Activated naive CD4-positive, alpha-beta T cell treated with anti-CD3 and anti-CD28 coated beads, Interleukin-2, amount 50 U/mL, for 24 hours (primary cell): ENCODE measurements around the gene HSF4.
"Not testable (repeated sequence)": the region's sequence is repeated elsewhere in the genome, so short reads cannot be mapped to it uniquely, and the experiment has no call there.

ENCODE experiments used
- H3K27ac Mint-ChIP-seq: one replicate; pipeline ENCODE4 v1.8.0; 2021; ENCODE audit warnings: mild to moderate bottlenecking, mixed read lengths
- H3K27me3 Mint-ChIP-seq: one replicate; pipeline ENCODE4 v1.8.0; 2021; ENCODE audit warnings: mixed read lengths
- H3K36me3 Mint-ChIP-seq: one replicate; pipeline ENCODE4 v1.8.0; 2021; ENCODE audit warnings: mixed read lengths
- H3K4me1 Mint-ChIP-seq: one replicate; pipeline ENCODE4 v1.8.0; 2021; ENCODE audit warnings: mixed read lengths
- H3K4me3 Mint-ChIP-seq: one replicate; pipeline ENCODE4 v1.8.0; 2021; ENCODE audit warnings: mild to moderate bottlenecking, mixed read lengths
- H3K9me3 Mint-ChIP-seq: one replicate; pipeline ENCODE4 v1.8.0; 2021; ENCODE audit warnings: mixed read lengths

Gene HSF4

DNA sequence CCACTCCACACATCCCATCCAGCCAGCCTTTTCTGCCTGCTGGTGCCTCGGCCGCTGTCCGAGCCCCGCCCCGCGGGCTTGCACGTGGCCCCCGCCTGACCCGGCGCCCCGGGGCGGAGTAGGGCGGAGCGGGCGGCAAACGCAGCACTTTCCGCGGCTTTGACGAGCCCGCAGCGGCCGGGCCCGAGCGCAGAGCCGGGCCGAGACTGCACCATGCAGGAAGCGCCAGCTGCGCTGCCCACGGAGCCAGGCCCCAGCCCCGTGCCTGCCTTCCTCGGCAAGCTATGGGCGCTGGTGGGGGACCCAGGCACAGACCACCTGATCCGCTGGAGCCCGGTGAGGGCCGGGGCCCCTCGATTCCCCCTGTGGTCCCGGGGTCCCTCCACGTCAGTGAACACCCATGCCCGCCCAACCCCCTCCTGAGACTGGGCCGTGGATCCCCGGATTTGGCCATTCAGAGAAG lies at the start of gene HSF4:
Gene HSF4, plus strand, starts transcription at position 147 of the 463 bp plus-strand sequence. Its CDS starts 67 bp downstream, at position 214.
- H3K27me3 Mint-ChIP-seq = peaks cover 28% of the 10 kb centered on the region
- H3K4me3 Mint-ChIP-seq = peak within 1 kb of the TSS; percentile 52
- peaks cover 25% of the 10 kb centered on the region for H3K4me1 Mint-ChIP-seq
- no peak within 1 kb of the TSS for H3K27ac Mint-ChIP-seq
- H3K36me3 Mint-ChIP-seq = peaks cover 2% of the 10 kb centered on the region
- no peaks in the 10 kb centered on the region for H3K9me3 Mint-ChIP-seq

- peaks cover 49% of the 10 kb centered on the region for H3K4me1 Mint-ChIP-seq
- H3K27ac Mint-ChIP-seq = no peak overlapping the region
- H3K9me3 Mint-ChIP-seq = no peaks in the 10 kb centered on the region
- H3K36me3 Mint-ChIP-seq = no peaks in the 10 kb centered on the region
- H3K4me3 Mint-ChIP-seq = no peak overlapping the region
- H3K27me3 Mint-ChIP-seq = no peaks in the 10 kb centered on the region
Measured at GRCh38 chr16:67114793-67115192, 49.8 kb upstream of the HSF4 start.

- Mint-ChIP-seq H3K9me3 (no peaks in the 10 kb centered on the region), H3K36me3 (peaks cover 3% of the 10 kb centered on the region), H3K27ac (no peak overlapping the region), H3K27me3 (no peaks in the 10 kb centered on the region), H3K4me1 (peaks cover 47% of the 10 kb centered on the region), H3K4me3 (no peak overlapping the region)
Measured at GRCh38 chr16:67115639-67116038, 48.9 kb upstream of the HSF4 start.

DNA sequence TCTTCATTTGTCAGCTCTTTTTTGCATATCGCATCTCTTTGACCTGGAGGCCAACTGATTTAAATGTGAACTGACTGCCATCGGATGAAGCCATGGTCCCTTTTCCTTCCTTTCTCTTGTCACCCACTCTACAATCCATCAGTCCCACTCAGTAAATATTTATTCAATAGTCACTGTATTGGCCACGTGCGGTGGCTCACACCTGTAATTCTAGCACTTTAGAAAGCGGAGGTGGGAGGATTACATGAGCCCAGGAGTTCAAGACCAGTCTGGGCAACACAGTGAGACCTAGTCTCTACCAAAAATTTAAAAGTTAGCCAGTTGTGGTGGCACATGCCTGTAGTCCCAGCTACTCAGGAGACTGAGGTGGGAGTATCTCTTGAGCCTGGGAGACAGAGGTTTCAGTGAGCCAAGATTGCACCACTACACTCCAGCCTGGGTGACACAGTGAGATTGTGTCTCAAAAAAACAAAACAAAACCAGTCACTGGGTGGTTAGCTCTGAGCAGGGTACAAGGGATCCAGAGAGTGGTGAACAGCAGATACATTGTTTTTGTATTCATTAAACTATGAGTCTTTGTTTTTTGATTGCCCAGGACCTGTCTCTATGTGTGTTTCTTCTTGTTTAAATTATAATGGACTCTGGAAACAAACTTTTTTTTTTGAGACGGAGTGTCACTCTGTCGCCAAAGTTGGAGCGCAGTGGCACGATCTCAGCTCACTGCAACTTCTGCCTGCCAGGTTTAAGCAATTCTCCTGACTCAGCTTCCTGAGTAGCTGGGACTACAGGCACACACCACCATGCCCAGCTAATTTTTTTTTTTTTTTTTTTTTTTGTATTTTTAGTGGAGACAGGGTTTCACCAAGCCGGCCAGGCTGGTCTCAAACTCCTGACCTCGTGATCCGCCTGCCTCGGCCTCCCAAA lies 47.9 kb upstream of the HSF4 start:
- Mint-ChIP-seq H3K4me1 (peaks cover 39% of the 10 kb centered on the region), H3K36me3 (peaks cover 6% of the 10 kb centered on the region), H3K27me3 (no peaks in the 10 kb centered on the region), H3K4me3 (no peak overlapping the region), H3K9me3 (no peaks in the 10 kb centered on the region), H3K27ac (no peak overlapping the region)

DNA sequence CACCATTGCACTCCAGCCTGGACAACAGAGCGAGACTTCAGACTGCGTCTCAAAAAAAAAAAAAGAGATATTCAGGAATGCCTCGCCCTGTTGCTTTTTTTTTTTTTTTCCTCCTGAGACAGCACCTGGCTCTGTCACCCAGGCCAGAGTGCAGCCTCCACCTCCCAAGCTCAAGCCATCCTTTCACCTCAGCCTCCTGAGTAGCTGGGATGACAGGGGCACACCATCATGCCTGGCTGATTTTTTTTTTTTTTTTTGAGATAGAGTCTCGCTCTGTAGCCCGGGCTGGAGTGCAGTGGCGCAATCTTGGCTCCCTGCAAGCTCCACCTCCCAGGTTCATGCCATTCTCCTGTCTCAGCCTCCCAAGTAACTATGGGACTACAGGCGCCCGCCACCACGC lies 46.8 kb upstream of the HSF4 start:
- Mint-ChIP-seq H3K27me3 (no peaks in the 10 kb centered on the region), H3K4me1 (peaks cover 30% of the 10 kb centered on the region), H3K4me3 (no peak overlapping the region), H3K36me3 (peaks cover 9% of the 10 kb centered on the region), H3K27ac (no peak overlapping the region), H3K9me3 (no peaks in the 10 kb centered on the region)

DNA sequence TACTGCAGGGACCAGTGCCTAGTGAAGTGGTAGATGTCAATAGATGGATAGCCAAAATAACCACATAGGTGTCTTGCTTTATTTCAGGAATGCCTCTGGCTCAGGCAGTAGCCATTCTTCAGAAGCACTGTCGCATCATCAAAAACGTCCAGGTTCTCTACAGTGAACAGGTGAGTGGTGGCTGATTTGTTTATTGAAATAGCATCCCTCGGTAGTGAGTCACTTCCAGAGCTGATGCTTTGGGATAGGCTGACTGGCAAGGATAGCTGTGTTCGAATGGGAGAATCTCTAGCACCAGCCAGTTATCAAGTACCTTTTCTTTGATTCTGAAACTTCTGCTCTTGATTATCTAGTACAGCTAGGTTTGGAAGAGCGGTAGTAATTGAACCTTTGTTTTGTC lies 44.5 kb upstream of the HSF4 start:
- no peak overlapping the region for H3K4me3 Mint-ChIP-seq
- H3K27me3 Mint-ChIP-seq = no peaks in the 10 kb centered on the region
- peaks cover 25% of the 10 kb centered on the region for H3K4me1 Mint-ChIP-seq
- H3K9me3 Mint-ChIP-seq = no peaks in the 10 kb centered on the region
- peaks cover 14% of the 10 kb centered on the region for H3K36me3 Mint-ChIP-seq
- no peak overlapping the region for H3K27ac Mint-ChIP-seq

DNA sequence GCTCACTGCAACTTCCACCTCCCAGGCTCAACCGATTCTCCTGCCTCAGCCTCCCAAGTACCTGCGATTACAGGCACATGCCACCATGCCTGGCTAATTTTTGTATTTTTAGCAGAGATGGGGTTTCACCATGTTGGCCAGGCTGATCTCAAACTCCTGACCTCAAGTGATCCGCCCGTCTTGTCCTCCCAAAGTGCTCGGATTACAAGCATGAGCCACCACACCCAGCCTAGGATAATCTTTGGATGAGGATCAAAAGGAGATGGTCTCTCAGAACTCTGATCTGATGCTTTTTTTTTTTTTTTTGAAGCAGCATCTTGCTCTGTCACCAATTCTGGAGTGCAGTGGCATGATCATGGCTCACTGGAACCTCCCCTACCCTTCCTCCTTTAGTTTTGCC lies 41.7 kb upstream of the HSF4 start:
- H3K4me3 Mint-ChIP-seq, H3K27ac Mint-ChIP-seq, H3K4me1 Mint-ChIP-seq, H3K27me3 Mint-ChIP-seq, H3K9me3 Mint-ChIP-seq: not testable (repeated sequence)
- peaks cover 23% of the 10 kb centered on the region for H3K36me3 Mint-ChIP-seq

DNA sequence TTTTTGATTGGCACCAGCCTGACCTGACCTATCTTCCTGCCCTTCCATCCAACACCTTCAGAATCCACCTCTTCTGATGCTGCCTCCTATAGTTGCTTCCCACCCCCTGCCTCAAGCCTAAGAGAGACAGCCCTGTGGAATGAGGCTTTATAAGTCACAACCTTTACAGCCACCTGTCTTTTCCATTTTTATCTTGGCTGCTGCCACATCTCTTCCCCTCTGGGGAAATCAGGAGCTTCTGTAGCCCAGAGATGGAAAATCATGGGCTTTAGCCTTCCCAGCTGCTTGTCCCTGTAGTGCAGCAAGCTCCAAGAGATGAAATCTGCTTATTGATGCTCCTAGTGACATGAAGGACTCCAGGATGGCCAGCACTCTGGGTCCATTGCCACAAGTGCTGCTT lies 36.1 kb upstream of the HSF4 start:
- no peaks in the 10 kb centered on the region for H3K9me3 Mint-ChIP-seq
- no peak overlapping the region for H3K27ac Mint-ChIP-seq
- H3K4me3 Mint-ChIP-seq = no peak overlapping the region
- no peaks in the 10 kb centered on the region for H3K27me3 Mint-ChIP-seq
- peaks cover 21% of the 10 kb centered on the region for H3K36me3 Mint-ChIP-seq
- peaks cover 4% of the 10 kb centered on the region for H3K4me1 Mint-ChIP-seq

- H3K36me3 Mint-ChIP-seq = peaks cover 17% of the 10 kb centered on the region
- no peaks in the 10 kb centered on the region for H3K27me3 Mint-ChIP-seq
- H3K9me3 Mint-ChIP-seq = no peaks in the 10 kb centered on the region
- no peak overlapping the region for H3K27ac Mint-ChIP-seq
- H3K4me3 Mint-ChIP-seq = no peak overlapping the region
- no peaks in the 10 kb centered on the region for H3K4me1 Mint-ChIP-seq
Measured at GRCh38 chr16:67128887-67129286, 35.7 kb upstream of the HSF4 start.

GRCh38 chr16:67129422-67129821 lies 35.1 kb upstream of the HSF4 start:
- H3K4me1 Mint-ChIP-seq = no peaks in the 10 kb centered on the region
- H3K9me3 Mint-ChIP-seq = no peaks in the 10 kb centered on the region
- H3K27ac Mint-ChIP-seq = no peak overlapping the region
- H3K4me3 Mint-ChIP-seq = no peak overlapping the region
- peaks cover 17% of the 10 kb centered on the region for H3K36me3 Mint-ChIP-seq
- no peaks in the 10 kb centered on the region for H3K27me3 Mint-ChIP-seq

GRCh38 chr16:67137605-67138004 lies 26.9 kb upstream of the HSF4 start:
- Mint-ChIP-seq H3K9me3 (no peaks in the 10 kb centered on the region), H3K4me1 (no peaks in the 10 kb centered on the region), H3K27ac (no peak overlapping the region), H3K4me3 (no peak overlapping the region), H3K27me3 (no peaks in the 10 kb centered on the region), H3K36me3 (peaks cover 17% of the 10 kb centered on the region)

DNA sequence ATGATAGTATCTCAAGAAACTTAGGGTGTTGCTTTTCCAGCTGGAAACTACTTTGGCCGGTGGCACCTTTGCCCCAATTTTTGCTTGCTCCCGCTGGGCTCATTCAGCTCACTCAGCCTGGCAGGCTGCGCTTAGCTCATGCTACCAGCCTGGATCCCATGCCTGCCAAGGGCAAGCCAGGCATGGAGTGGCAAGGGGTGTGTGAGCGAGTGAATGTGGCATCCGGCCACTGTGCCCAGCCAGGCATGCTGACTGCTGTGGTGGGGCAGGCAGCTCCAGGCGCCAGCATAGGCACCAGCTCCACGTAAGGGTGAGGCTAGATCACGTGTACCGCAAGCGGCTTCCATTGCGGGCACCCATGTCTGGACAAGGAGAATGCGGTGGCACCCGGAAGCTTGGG lies 23.2 kb upstream of the HSF4 start:
- Mint-ChIP-seq H3K27me3 (no peaks in the 10 kb centered on the region), H3K36me3 (peaks cover 25% of the 10 kb centered on the region), H3K4me1 (no peaks in the 10 kb centered on the region), H3K27ac (no peak overlapping the region), H3K9me3 (no peaks in the 10 kb centered on the region), H3K4me3 (no peak overlapping the region)

GRCh38 chr16:67142342-67142741 lies 22.2 kb upstream of the HSF4 start:
- Mint-ChIP-seq H3K4me3 (no peak overlapping the region), H3K27me3 (no peaks in the 10 kb centered on the region), H3K9me3 (no peaks in the 10 kb centered on the region), H3K36me3 (peaks cover 29% of the 10 kb centered on the region), H3K27ac (no peak overlapping the region), H3K4me1 (no peaks in the 10 kb centered on the region)

DNA sequence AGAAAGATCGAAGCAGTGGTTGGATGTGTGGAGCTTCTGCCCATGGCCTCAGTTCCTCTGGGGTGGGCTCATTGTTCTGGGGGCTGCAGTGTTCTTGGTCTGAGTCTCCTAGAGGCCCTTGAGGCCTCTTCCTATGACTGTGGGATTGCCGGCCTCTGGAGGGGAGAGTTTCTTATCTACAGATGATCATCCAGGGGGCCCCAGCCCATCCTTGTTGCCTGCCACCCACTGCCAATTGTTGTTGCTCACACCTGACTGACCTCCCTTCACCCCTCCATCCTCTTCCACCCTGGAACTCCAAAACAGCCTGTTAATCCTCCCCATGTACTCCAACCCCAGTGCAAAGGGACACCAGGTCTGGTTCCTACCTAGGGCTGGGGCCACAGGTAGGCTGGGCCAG lies 19.6 kb upstream of the HSF4 start:
- Mint-ChIP-seq H3K36me3 (peaks cover 36% of the 10 kb centered on the region), H3K9me3 (no peaks in the 10 kb centered on the region), H3K27ac (no peak overlapping the region), H3K4me3 (no peak overlapping the region), H3K4me1 (no peaks in the 10 kb centered on the region), H3K27me3 (peaks cover 1% of the 10 kb centered on the region)

GRCh38 chr16:67145746-67146145 lies 18.8 kb upstream of the HSF4 start:
- Mint-ChIP-seq H3K27me3 (peaks cover 1% of the 10 kb centered on the region), H3K4me1 (no peaks in the 10 kb centered on the region)

GRCh38 chr16:67146523-67147357 lies 17.8 kb upstream of the HSF4 start:
- Mint-ChIP-seq H3K4me1 (peaks cover 3% of the 10 kb centered on the region), H3K36me3 (peaks cover 28% of the 10 kb centered on the region), H3K27me3 (peaks cover 1% of the 10 kb centered on the region), H3K9me3 (no peaks in the 10 kb centered on the region), H3K27ac (no peak overlapping the region), H3K4me3 (no peak overlapping the region)

More at GRCh38 chr16:67145746-67146145, 18.8 kb upstream of the HSF4 start:
- H3K4me3 Mint-ChIP-seq = no peak overlapping the region
- peaks cover 33% of the 10 kb centered on the region for H3K36me3 Mint-ChIP-seq
- H3K9me3 Mint-ChIP-seq = no peaks in the 10 kb centered on the region
- H3K27ac Mint-ChIP-seq = no peak overlapping the region
